ENCODE results near the gene TBC1D5. TPM values are rescaled to one million over a fixed set of nuclear protein-coding genes. Genes with fewer than 3 reads are reported as not detected.
"Not testable (repeated sequence)": the region's sequence is repeated elsewhere in the genome, so short reads cannot be mapped to it uniquely, and the experiment has no call there.

The TBC1D5 gene
- total and polyA plus RNA-seq, 2 of the 4 experiments (the other 2 are of a cell fraction), result 16.4 to 57.0 TPM

- H3K9me3 ChIP-seq (ENCODE audit: control insufficient read depth, insufficient read depth, low read length), result no peaks in the 10 kb centered on the region
- no peak overlapping the region for H2BK5ac ChIP-seq (ENCODE audit: low read depth, low read length, poor library complexity, severe bottlenecking)
- no peak overlapping the region for H2BK15ac ChIP-seq (ENCODE audit: low read depth, low read length)
- H2AFZ ChIP-seq (replicated peaks; ENCODE audit: low read length, poor library complexity), result no peak overlapping the region
- no peaks in the 10 kb centered on the region for H3K9me1 ChIP-seq (ENCODE audit: insufficient read depth, low read length)
- H3K4ac ChIP-seq (ENCODE audit: low read depth, low read length), result no peak overlapping the region
- no peak overlapping the region for H3K18ac ChIP-seq (ENCODE audit: low read depth, low read length)
- no peak overlapping the region for H4K8ac ChIP-seq (ENCODE audit: low read depth in 2 of 2, low read length in 2 of 2)
- ATAC-seq (ENCODE audit: low read depth) (no peak), DNase-seq (no peak)
- no peak overlapping the region for H3K9ac ChIP-seq (ENCODE audit: low read depth, low read length)
- no TSS peak for BruUV-seq (replicated peaks)
- H3K79me1 ChIP-seq (ENCODE audit: low read depth in 1 of 2, low read length in 2 of 2), result no peaks in the 10 kb centered on the region
- H3K4me2 ChIP-seq (ENCODE audit: low read depth, low read length), result no peak overlapping the region
- H3K4me3 ChIP-seq (ENCODE audit: insufficient read depth, low read depth, low read length), result no peak overlapping the region
- H3K23ac ChIP-seq (ENCODE audit: low read depth, low read length), result no peak overlapping the region
- dilution Hi-C loops (cut with HindIII; ENCODE audit: low sequenced_read_pairs, unreplicated experiment), result no loop called here
- H3K36me3 ChIP-seq (ENCODE audit: control insufficient read depth, insufficient read depth, low read length), result no peaks in the 10 kb centered on the region
- H2BK20ac ChIP-seq (ENCODE audit: low read depth, low read length), result no peak overlapping the region
- intact Hi-C loops (cut with micrococcal nuclease), result no loop called here
- no peak overlapping the region for H4K91ac ChIP-seq (ENCODE audit: insufficient read depth, low read depth, low read length)
- H3K27ac ChIP-seq (ENCODE audit: insufficient read depth, low read length), result no peak overlapping the region
- no peak overlapping the region for H3K56ac ChIP-seq (ENCODE audit: extremely low read depth, insufficient read depth, low read length)
- H4K5ac ChIP-seq (ENCODE audit: low read depth, low read length), result no peak overlapping the region
- no peak overlapping the region for H3K14ac ChIP-seq (replicated peaks; ENCODE audit: low read depth, low read length)
- no peak overlapping the region for H2AK9ac ChIP-seq (replicated peaks; ENCODE audit: low read depth, low read length, poor library complexity)
- no peak overlapping the region for H2BK120ac ChIP-seq (ENCODE audit: low read depth, low read length)
- CTCF ChIA-PET, result no interaction called here
- H3K4me1 ChIP-seq (ENCODE audit: control insufficient read depth, insufficient read depth, low read length), result no peaks in the 10 kb centered on the region
- no peaks in the 10 kb centered on the region for H3K27me3 ChIP-seq (ENCODE audit: control insufficient read depth, insufficient read depth, low read length)
- H4K20me1 ChIP-seq (ENCODE audit: insufficient read depth, low read length), result no peaks in the 10 kb centered on the region
- POLR2A ChIA-PET (ENCODE audit: unreplicated experiment), result no interaction called here
- H2AK5ac ChIP-seq (ENCODE audit: low read depth, low read length), result no peak overlapping the region
- WGBS, 2 experiments (ENCODE audit: extremely low coverage in 2 of 2, insufficient read length in 1 of 2), result no CpG with 5 or more reads among the region's 2 CpGs
- TF ChIP-seq NFE2L2 (IDR thresholded peaks at IDR 0.05; ENCODE audit: low read depth, low read length) (no peak), MXI1 (IDR thresholded peaks at IDR 0.05; ENCODE audit: borderline replicate concordance, low read depth, low read length) (no peak)
- in situ Hi-C loops (cut with MboI; ENCODE audit: low sequenced_read_pairs), result no loop called here
Observed at GRCh38 chr3:17782751-17783150, 40.3 kb upstream of the TBC1D5 start.

- H3K4me2 ChIP-seq (ENCODE audit: low read depth, low read length); H3K4me1 ChIP-seq (ENCODE audit: control insufficient read depth, insufficient read depth, low read length); H4K5ac ChIP-seq (ENCODE audit: low read depth, low read length); BruUV-seq (replicated peaks); H2AK9ac ChIP-seq (replicated peaks; ENCODE audit: low read depth, low read length, poor library complexity); H2BK15ac ChIP-seq (ENCODE audit: low read depth, low read length); H3K4me3 ChIP-seq (ENCODE audit: insufficient read depth, low read depth, low read length); H2AFZ ChIP-seq (replicated peaks; ENCODE audit: low read length, poor library complexity); ATAC-seq (ENCODE audit: low read depth); H3K27me3 ChIP-seq (ENCODE audit: control insufficient read depth, insufficient read depth, low read length); POLR2A ChIA-PET (ENCODE audit: unreplicated experiment); H2BK20ac ChIP-seq (ENCODE audit: low read depth, low read length); H3K79me1 ChIP-seq (ENCODE audit: low read depth in 1 of 2, low read length in 2 of 2); H4K20me1 ChIP-seq (ENCODE audit: insufficient read depth, low read length); H4K8ac ChIP-seq (ENCODE audit: low read depth in 2 of 2, low read length in 2 of 2); H3K27ac ChIP-seq (ENCODE audit: insufficient read depth, low read length); H3K36me3 ChIP-seq (ENCODE audit: control insufficient read depth, insufficient read depth, low read length); H2BK5ac ChIP-seq (ENCODE audit: low read depth, low read length, poor library complexity, severe bottlenecking); H3K18ac ChIP-seq (ENCODE audit: low read depth, low read length); dilution Hi-C loops (cut with HindIII; ENCODE audit: low sequenced_read_pairs, unreplicated experiment); H2BK120ac ChIP-seq (ENCODE audit: low read depth, low read length); CTCF ChIA-PET; H3K9ac ChIP-seq (ENCODE audit: low read depth, low read length); DNase-seq; in situ Hi-C loops (cut with MboI; ENCODE audit: low sequenced_read_pairs); H3K9me1 ChIP-seq (ENCODE audit: insufficient read depth, low read length); H3K56ac ChIP-seq (ENCODE audit: extremely low read depth, insufficient read depth, low read length); H3K14ac ChIP-seq (replicated peaks; ENCODE audit: low read depth, low read length); H3K4ac ChIP-seq (ENCODE audit: low read depth, low read length); H3K9me3 ChIP-seq (ENCODE audit: control insufficient read depth, insufficient read depth, low read length); H4K91ac ChIP-seq (ENCODE audit: insufficient read depth, low read depth, low read length); H3K23ac ChIP-seq (ENCODE audit: low read depth, low read length); H2AK5ac ChIP-seq (ENCODE audit: low read depth, low read length): not testable (repeated sequence)
- intact Hi-C loops (cut with micrococcal nuclease), result loop anchor here (1.0 kb wide), 1 partner anchor 40 kb away; no protein-coding TSS in a partner anchor
- no CpG with 5 or more reads among the region's 2 CpGs for WGBS, 2 experiments (ENCODE audit: extremely low coverage in 2 of 2, insufficient read length in 1 of 2)
Observed at GRCh38 chr3:17780369-17780768, 37.9 kb upstream of the TBC1D5 start.

Measured in IMR-90 (cell line).